Adrenal gland (tissue), 12 donors: ENCODE results near the gene RCL1. TPM values are rescaled to one million over a fixed set of nuclear protein-coding genes. Genes with fewer than 3 reads are reported as not detected.

Source experiments
- DNase-seq, 7 donors: peaks; one replicate each; pipeline ENCODE4 v3.0.0-alpha.2; 2019 to 2020
- H3K27ac ChIP-seq, 5 donors: fragments of 200-600 bp; sonication (generic) in 4 of 5; 1 replicate in 3 of 5; 2 replicates in 2 of 5; pipeline versions ENCODE4 v1.5.1 to v1.8.0; 2016 to 2020; ENCODE audit warnings: mild to moderate bottlenecking in 1 of 5
- H3K27me3 ChIP-seq: fragments of 200-600 bp; 2 replicates; pipeline ENCODE4 v1.8.0; 2021
- H3K36me3 ChIP-seq, 2 donors: fragments of 200-600 bp; replicated peaks in 1 of 2; 1 replicate in 1 of 2; 2 replicates in 1 of 2; pipeline versions ENCODE4 v1.5.1 to v1.8.0; 2018 to 2022
- H3K4me1 ChIP-seq, 2 donors: fragments of 200-600 bp; replicated peaks in 1 of 2; 1 replicate in 1 of 2; 2 replicates in 1 of 2; pipeline versions ENCODE4 v1.5.1 to v1.8.0; 2018 to 2021
- H3K4me3 ChIP-seq, 4 donors: fragments of 200-600 bp; sonication (generic) in 3 of 4; one replicate each; pipeline ENCODE4 v1.5.1; 2016 to 2018
- H3K9me3 ChIP-seq, 3 donors: fragments of 200-600 bp; sonication (generic) in 1 of 3; replicated peaks in 1 of 3; 1 replicate in 2 of 3; 2 replicates in 1 of 3; pipeline versions ENCODE4 v1.5.1 to v1.8.0; 2016 to 2021
- CTCF ChIP-seq, 6 experiments: fragments of 450-650 bp in 4 of 6; fragments of 200-600 bp in 2 of 6; sonication (generic) in 1 of 6; IDR thresholded peaks; 1 replicate in 5 of 6; 2 replicates in 1 of 6; pipeline versions ENCODE4 v1.5.1 to v1.8.0; 2016 to 2021; ENCODE audit warnings: antibody characterized with exemption in 6 of 6, mild to moderate bottlenecking in 2 of 6, moderate library complexity in 1 of 6
- POLR2A ChIP-seq, 2 donors: fragments of 450-650 bp; IDR thresholded peaks; one replicate each; pipeline ENCODE4 v1.6.1; 2017; ENCODE audit warnings: antibody characterized with exemption in 2 of 2, mild to moderate bottlenecking in 2 of 2, moderate library complexity in 1 of 2
- WGBS, 4 donors: extraction: QIAGEN DNeasy Blood & Tissue Kit in 2 of 4; methylation state at CpG; one replicate each; pipeline versions ENCODE4 v1.1.5 to v1.1.7; 2013 to 2017; 5-methylcytosine and 5-hydroxymethylcytosine counted together
- intact Hi-C, 2 donors: fragments of 100-400 bp; cut with DNase I; formaldehyde crosslinking; loops; one replicate each; pipeline versions ENCODE4 v1.14.1 to v1.15.0; 2022 to 2023
- polyA plus RNA-seq, 3 donors: library from polyadenylated mRNA; stranded (reverse); fragments of 200-250 nt in 2 of 3; fragments of 350-450 nt in 1 of 3; fragmentation: Illumina TruSeq in 1 of 3; extraction: RNeasy Lipid Tissue Mini Kit (QIAGEN cat#74804) in 1 of 3; gene quantifications; one replicate each; pipeline ENCODE4 v1.2.3, GENCODE V29; 2013 to 2014
- total RNA-seq, 9 donors: library from RNA; depleted of rRNA in 4 of 9; stranded (reverse); fragments of >200 nt in 4 of 9; fragments of 120-200 nt in 1 of 9; fragmentation: NEBNext Ultra II Directional in 1 of 9; extraction: Animal tissue kit (Norgen Biotek cat#: 25700) in 1 of 9; gene quantifications; one replicate each; pipeline versions ENCODE4 v1.1.0 to v1.2.4, GENCODE V29; 2013 to 2023
- donor health status: healthy with polysubstance abuse.
- donor health status: Bipolar disorder and iron deficiency.
- donor health status: DM: yes; HTN: yes; CAD: no.
- donor health status: DM: no; HTN: no; CAD: no.
- donor health status: DM: no; HTN: no; CAD: no.
- donor health status: DM: yes; HTN: yes; CAD: no.

Gene RCL1
- total and polyA plus RNA-seq, 12 donors = 15.4 to 33.4 (median 22.6) TPM

GRCh38 chr9:4822057-4822456, 29.3 kb downstream of the RCL1 start:
- H3K9me3 ChIP-seq = no peaks in the 10 kb centered on the region
- DNase-seq = no peak
- H3K36me3 ChIP-seq = no peaks in the 10 kb centered on the region
- no peak overlapping the region for H3K4me3 ChIP-seq
- no peak overlapping the region for H3K27ac ChIP-seq
- intact Hi-C loops = no loop called here
- H3K27me3 ChIP-seq = no peaks in the 10 kb centered on the region
- TF ChIP-seq CTCF (IDR thresholded peaks at IDR 0.05) (no peak), POLR2A (IDR thresholded peaks at IDR 0.05) (no peak)
- H3K4me1 ChIP-seq = peaks cover 14 to 17% of the 10 kb centered on the region in 2 donors

- Histone ChIP-seq H3K9me3 (no peaks in the 10 kb centered on the region), H3K4me3 (no peak overlapping the region), H3K36me3 (no peaks in the 10 kb centered on the region), H3K4me1 (peaks cover 33 to 40% of the 10 kb centered on the region in 2 donors), H3K27me3 (no peaks in the 10 kb centered on the region), H3K27ac (no peak overlapping the region)
- no peak for TF ChIP-seq CTCF (IDR thresholded peaks at IDR 0.05)
- no peak for TF ChIP-seq POLR2A (IDR thresholded peaks at IDR 0.05)
- WGBS, 4 donors = 86 to 89% (median 87%) methylated on average over 7 of the region's 7 CpGs
- no peak for DNase-seq
- intact Hi-C loops = no loop called here
Observed at GRCh38 chr9:4826417-4827166, 33.8 kb downstream of the RCL1 start.

DNA sequence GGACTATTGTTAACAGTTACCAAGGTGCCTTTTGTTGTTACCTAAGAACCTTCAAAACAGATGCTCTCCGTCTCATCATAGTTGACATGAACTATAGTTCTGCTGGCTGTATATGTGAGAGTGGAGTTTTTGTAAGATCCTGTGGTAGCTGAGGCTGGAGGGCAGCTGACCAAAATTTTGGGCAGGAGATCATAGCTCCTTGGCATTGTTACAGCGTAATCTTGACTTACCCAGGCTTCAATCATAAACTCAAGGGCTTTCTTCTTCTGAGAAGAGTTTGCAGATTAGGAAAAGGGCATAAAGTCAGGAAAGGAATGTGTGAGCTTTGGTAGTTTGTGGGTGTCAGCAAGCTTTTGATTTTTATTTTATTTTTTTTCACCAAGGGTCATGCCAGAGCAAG, 34.5 kb downstream of the RCL1 start:
- no peak for TF ChIP-seq CTCF (IDR thresholded peaks at IDR 0.05)
- TF ChIP-seq POLR2A (IDR thresholded peaks at IDR 0.05) = no peak
- 87 to 95% (median 91%) methylated on average over 2 of the region's 2 CpGs for WGBS, 4 donors
- Histone ChIP-seq H3K27ac (no peak overlapping the region), H3K4me3 (no peak overlapping the region), H3K27me3 (no peaks in the 10 kb centered on the region), H3K36me3 (no peaks in the 10 kb centered on the region), H3K9me3 (no peaks in the 10 kb centered on the region), H3K4me1 (peaks cover 27 to 34% of the 10 kb centered on the region in 2 donors)
- intact Hi-C loops = no loop called here
- no peak for DNase-seq

DNA sequence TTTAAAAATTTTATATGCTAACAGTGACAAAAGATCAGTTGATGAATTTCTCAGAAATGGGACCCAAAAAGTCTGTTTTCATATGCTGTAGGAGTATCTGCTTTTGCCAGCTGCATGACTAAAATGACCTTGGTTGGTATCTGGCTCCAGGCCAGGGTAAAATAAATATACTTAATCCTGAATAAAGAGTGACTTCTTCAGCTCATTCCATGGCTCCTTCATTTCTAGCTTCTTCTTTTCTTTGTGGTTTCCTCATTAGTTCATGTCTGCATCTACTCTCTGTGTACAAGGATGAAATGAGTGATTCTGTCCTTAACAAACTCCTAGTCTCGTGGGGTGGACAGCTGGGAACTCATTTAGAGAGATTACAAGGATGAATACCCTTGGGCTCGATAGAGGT, 36.0 kb downstream of the RCL1 start:
- Histone ChIP-seq H3K36me3 (no peaks in the 10 kb centered on the region), H3K9me3 (no peaks in the 10 kb centered on the region), H3K4me3 (no peak overlapping the region), H3K27ac (peak overlapping the region in 3 of 5 donors; percentile 36 to 59 (median 55)), H3K27me3 (no peaks in the 10 kb centered on the region), H3K4me1 (peaks cover 36 to 37% of the 10 kb centered on the region in 2 donors)
- WGBS, 4 donors = 37 to 58% (median 53%) methylated on average over 2 of the region's 2 CpGs
- no peak for TF ChIP-seq POLR2A (IDR thresholded peaks at IDR 0.05)
- TF ChIP-seq CTCF (IDR thresholded peaks at IDR 0.05) = no peak
- DNase-seq = peak; percentile 49 to 78 (median 66)
- intact Hi-C loops = no loop called here
